HL-60/S4 treated with phorbol 12-myristate 13-acetate at 8.2 ng/mL for 4 days and 3 days (cell line): Measurements from ENCODE around the gene EEFSEC.

Source experiments
- in situ Hi-C: fragments of 300-500 bp; cut with MboI; formaldehyde crosslinking; loops from 2 replicates; pipeline ENCODE4 v1.15.0; 2022; ENCODE audit warnings: low sequenced_read_pairs

Gene EEFSEC

GRCh38 chr3:128215800-128216495 is 62.7 kb downstream of the EEFSEC start:
- in situ Hi-C loops, result no loop called here

GRCh38 chr3:128217702-128218547 is 64.6 kb downstream of the EEFSEC start:
- in situ Hi-C loops, result no loop called here

GRCh38 chr3:128218548-128219257 is 65.4 kb downstream of the EEFSEC start:
- in situ Hi-C loops, result no loop called here

- in situ Hi-C loops, result no loop called here
These were observed 68.0 kb downstream of the EEFSEC start for GRCh38 chr3:128221328-128221727.

- in situ Hi-C loops, result no loop called here
These were observed 69.6 kb downstream of the EEFSEC start for GRCh38 chr3:128222796-128223385.

GRCh38 chr3:128226186-128226725 is 73.0 kb downstream of the EEFSEC start:
- in situ Hi-C loops, result no loop called here

GRCh38 chr3:128226795-128227395 is 73.6 kb downstream of the EEFSEC start:
- in situ Hi-C loops, result no loop called here

GRCh38 chr3:128227507-128227906 is 74.2 kb downstream of the EEFSEC start:
- in situ Hi-C loops, result no loop called here

GRCh38 chr3:128228366-128228910 is 75.2 kb downstream of the EEFSEC start:
- in situ Hi-C loops, result no loop called here

- in situ Hi-C loops, result no loop called here
These were observed 76.0 kb downstream of the EEFSEC start for GRCh38 chr3:128229106-128229857.

GRCh38 chr3:128231606-128232005 is 78.3 kb downstream of the EEFSEC start:
- in situ Hi-C loops, result no loop called here

GRCh38 chr3:128232376-128233178 is 79.3 kb downstream of the EEFSEC start:
- in situ Hi-C loops, result no loop called here

- in situ Hi-C loops, result no loop called here
These were observed 82.1 kb downstream of the EEFSEC start for GRCh38 chr3:128235207-128235926.

- in situ Hi-C loops, result no loop called here
These were observed 83.4 kb downstream of the EEFSEC start for GRCh38 chr3:128236657-128237056.

GRCh38 chr3:128237348-128238183 is 84.3 kb downstream of the EEFSEC start:
- in situ Hi-C loops, result no loop called here

- in situ Hi-C loops, result no loop called here
These were observed 84.9 kb downstream of the EEFSEC start for GRCh38 chr3:128238184-128238489.

GRCh38 chr3:128239304-128239703 is 86.0 kb downstream of the EEFSEC start:
- in situ Hi-C loops, result no loop called here
